Astrocyte (in vitro differentiated cells and primary cell): Measurements from ENCODE around the gene PSAP. TPM values are rescaled to one million over a fixed set of nuclear protein-coding genes. Genes with fewer than 3 reads are reported as not detected.

Experiments
- DNase-seq: peaks from one replicate; pipeline ENCODE4 v3.0.0-alpha.2; 2010; ENCODE audit warnings: low read depth
- FAIRE-seq: peaks from 2 replicates; lab custom pipeline; 2011; peaks lifted over from hg19 to GRCh38; lab: Jason Lieb, UNC
- H2AFZ ChIP-seq: 2 replicates; pipeline ENCODE4 v1.6.0; 2012; ENCODE audit warnings: low read depth, low read length, inconsistent platforms
- H3K27ac ChIP-seq: 2 replicates; pipeline ENCODE4 v1.5.1; 2011; ENCODE audit warnings: low read depth, low read length, inconsistent platforms
- H3K27me3 ChIP-seq: 2 replicates; pipeline ENCODE4 v1.6.0; 2011; ENCODE audit warnings: low read length, inconsistent platforms; ENCODE audit not compliant: insufficient read depth
- H3K36me3 ChIP-seq: 2 replicates; pipeline ENCODE4 v1.5.1; 2011; ENCODE audit warnings: low read length, inconsistent platforms; ENCODE audit not compliant: insufficient read depth
- H3K4me1 ChIP-seq: 2 replicates; pipeline ENCODE4 v1.5.1; 2011; ENCODE audit warnings: low read length, inconsistent platforms; ENCODE audit not compliant: insufficient read depth
- H3K4me2 ChIP-seq: 2 replicates; pipeline ENCODE4 v1.6.0; 2012; ENCODE audit warnings: low read length, inconsistent platforms
- H3K4me3 ChIP-seq: 2 replicates; pipeline ENCODE4 v1.5.1; 2011; ENCODE audit warnings: low read depth, mild to moderate bottlenecking, low read length, inconsistent platforms; ENCODE audit not compliant: insufficient read depth
- H3K79me2 ChIP-seq: 2 replicates; pipeline ENCODE4 v1.6.0; 2012; ENCODE audit warnings: mild to moderate bottlenecking, low read length, inconsistent platforms; ENCODE audit not compliant: insufficient read depth
- H3K9ac ChIP-seq: 2 replicates; pipeline ENCODE4 v1.6.0; 2012; ENCODE audit warnings: mild to moderate bottlenecking, low read length, inconsistent platforms
- H3K9me3 ChIP-seq: 2 replicates; pipeline ENCODE4 v1.5.1; 2012; ENCODE audit warnings: low read depth, mild to moderate bottlenecking, low read length, inconsistent platforms; ENCODE audit not compliant: insufficient read depth
- H4K20me1 ChIP-seq: 2 replicates; pipeline ENCODE4 v1.6.0; 2012; ENCODE audit warnings: low read length, inconsistent platforms; ENCODE audit not compliant: insufficient read depth
- H3K27ac Mint-ChIP-seq: one replicate; pipeline ENCODE4 v1.8.0; 2021; ENCODE audit warnings: mild to moderate bottlenecking, mixed read lengths; ENCODE audit not compliant: unreplicated experiment
- H3K27me3 Mint-ChIP-seq: one replicate; pipeline ENCODE4 v1.8.0; 2021; ENCODE audit warnings: low read depth, mixed read lengths; ENCODE audit not compliant: unreplicated experiment
- H3K36me3 Mint-ChIP-seq: one replicate; pipeline ENCODE4 v1.8.0; 2021; ENCODE audit warnings: low read depth, mixed read lengths; ENCODE audit not compliant: unreplicated experiment
- H3K4me1 Mint-ChIP-seq: one replicate; pipeline ENCODE4 v1.8.0; 2021; ENCODE audit warnings: low read depth, mixed read lengths; ENCODE audit not compliant: unreplicated experiment
- H3K4me3 Mint-ChIP-seq: one replicate; pipeline ENCODE4 v1.8.0; 2021; ENCODE audit warnings: mild to moderate bottlenecking, moderate library complexity, mixed read lengths; ENCODE audit not compliant: unreplicated experiment
- H3K9me3 Mint-ChIP-seq: one replicate; pipeline ENCODE4 v1.8.0; 2021; ENCODE audit warnings: mild to moderate bottlenecking, mixed read lengths; ENCODE audit not compliant: unreplicated experiment
- CTCF ChIP-seq: IDR thresholded peaks from 2 replicates; pipeline ENCODE4 v1.5.1; 2011; ENCODE audit warnings: low read depth, mild to moderate bottlenecking, inconsistent platforms, low read length, moderate library complexity; ENCODE audit not compliant: insufficient read depth
- EZH2 ChIP-seq: IDR thresholded peaks from 2 replicates; pipeline ENCODE4 v1.6.1; 2012; ENCODE audit warnings: mild to moderate bottlenecking, low read length, inconsistent platforms; ENCODE audit not compliant: insufficient read depth
- total RNA-seq: library from RNA; stranded (reverse); gene quantifications from 2 replicates; pipeline ENCODE4 v1.2.1, GENCODE V29; 2021

Gene PSAP
- total RNA-seq, 1 donor from 2014 or later: 1,120 TPM

GRCh38 chr10:71809628-71810027 is 41.4 kb downstream of the PSAP start:
- H3K79me2 ChIP-seq: no peaks in the 10 kb centered on the region
- no peaks in the 10 kb centered on the region for H3K9me3 ChIP-seq
- Mint-ChIP-seq H3K27me3 (peaks cover 23% of the 10 kb centered on the region), H3K4me3 (no peak overlapping the region), H3K36me3 (peaks cover 9% of the 10 kb centered on the region), H3K4me1 (no peaks in the 10 kb centered on the region), H3K27ac (no peak overlapping the region), H3K9me3 (no peaks in the 10 kb centered on the region)
- no peak overlapping the region for H2AFZ ChIP-seq
- no peak overlapping the region for H3K4me3 ChIP-seq
- peaks cover 31% of the 10 kb centered on the region for H4K20me1 ChIP-seq
- H3K27ac ChIP-seq: no peak overlapping the region
- TF ChIP-seq EZH2 (no peak), CTCF (no peak)
- FAIRE-seq (no peak), DNase-seq (no peak)
- H3K9ac ChIP-seq: no peak overlapping the region
- peaks cover 9% of the 10 kb centered on the region for H3K27me3 ChIP-seq
- H3K4me1 ChIP-seq: no peaks in the 10 kb centered on the region
- H3K4me2 ChIP-seq: no peak overlapping the region
- no peaks in the 10 kb centered on the region for H3K36me3 ChIP-seq

- TF ChIP-seq EZH2 (no peak), CTCF (no peak)
- Mint-ChIP-seq H3K27ac (no peak overlapping the region), H3K27me3 (peaks cover 29% of the 10 kb centered on the region), H3K4me1 (no peaks in the 10 kb centered on the region), H3K9me3 (no peaks in the 10 kb centered on the region), H3K4me3 (no peak overlapping the region), H3K36me3 (no peaks in the 10 kb centered on the region)
- Histone ChIP-seq H3K4me1 (no peaks in the 10 kb centered on the region), H2AFZ (no peak overlapping the region), H3K9me3 (no peaks in the 10 kb centered on the region), H3K27ac (no peak overlapping the region), H3K36me3 (no peaks in the 10 kb centered on the region), H3K27me3 (peaks cover 15% of the 10 kb centered on the region), H3K79me2 (no peaks in the 10 kb centered on the region), H3K9ac (no peak overlapping the region), H4K20me1 (peaks cover 16% of the 10 kb centered on the region), H3K4me3 (no peak overlapping the region), H3K4me2 (no peak overlapping the region)
- DNase-seq: no peak
- FAIRE-seq: no peak
Observed at GRCh38 chr10:71807557-71808510, 43.2 kb downstream of the PSAP start.
